ENCODE results near the gene ATP5IF1.

ATP5IF1 gene

DNA sequence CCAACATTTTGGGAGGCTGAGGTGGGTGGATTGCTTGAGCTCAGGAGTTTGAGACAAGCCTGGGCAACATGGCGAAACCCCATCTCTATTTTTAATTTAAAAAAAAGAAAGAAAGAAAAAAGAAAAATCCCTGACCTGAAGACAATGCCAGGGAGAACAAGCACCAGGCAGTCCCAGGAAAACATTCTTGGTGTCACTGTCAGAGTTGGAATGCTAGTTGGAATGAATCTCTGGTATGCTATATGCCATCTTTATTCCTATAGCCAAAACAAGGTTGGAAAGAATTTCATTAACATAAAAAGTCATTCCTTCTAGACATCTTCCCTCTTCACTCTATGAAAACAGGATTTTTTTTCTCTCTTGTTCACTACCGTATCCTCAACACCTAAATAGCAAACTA is 5.9 kb upstream of the ATP5IF1 start:
- H3K4me1 ChIP-seq (ENCODE audit: control insufficient read depth in 1 of 2, insufficient read depth in 1 of 2, low read depth in 1 of 2, low read length in 1 of 2): peaks cover 14 to 25% of the 10 kb centered on the region in 2 experiments
- H3K27me3 ChIP-seq: no peaks in the 10 kb centered on the region
- H3K4me3 ChIP-seq (ENCODE audit: low read depth in 1 of 2, low read length in 1 of 2): no peak overlapping the region
- H3K27ac ChIP-seq: no peak overlapping the region
- no peaks in the 10 kb centered on the region for H3K9me3 ChIP-seq
- H3K36me3 ChIP-seq: peaks cover 33% of the 10 kb centered on the region
- TF ChIP-seq, protein P1, sequence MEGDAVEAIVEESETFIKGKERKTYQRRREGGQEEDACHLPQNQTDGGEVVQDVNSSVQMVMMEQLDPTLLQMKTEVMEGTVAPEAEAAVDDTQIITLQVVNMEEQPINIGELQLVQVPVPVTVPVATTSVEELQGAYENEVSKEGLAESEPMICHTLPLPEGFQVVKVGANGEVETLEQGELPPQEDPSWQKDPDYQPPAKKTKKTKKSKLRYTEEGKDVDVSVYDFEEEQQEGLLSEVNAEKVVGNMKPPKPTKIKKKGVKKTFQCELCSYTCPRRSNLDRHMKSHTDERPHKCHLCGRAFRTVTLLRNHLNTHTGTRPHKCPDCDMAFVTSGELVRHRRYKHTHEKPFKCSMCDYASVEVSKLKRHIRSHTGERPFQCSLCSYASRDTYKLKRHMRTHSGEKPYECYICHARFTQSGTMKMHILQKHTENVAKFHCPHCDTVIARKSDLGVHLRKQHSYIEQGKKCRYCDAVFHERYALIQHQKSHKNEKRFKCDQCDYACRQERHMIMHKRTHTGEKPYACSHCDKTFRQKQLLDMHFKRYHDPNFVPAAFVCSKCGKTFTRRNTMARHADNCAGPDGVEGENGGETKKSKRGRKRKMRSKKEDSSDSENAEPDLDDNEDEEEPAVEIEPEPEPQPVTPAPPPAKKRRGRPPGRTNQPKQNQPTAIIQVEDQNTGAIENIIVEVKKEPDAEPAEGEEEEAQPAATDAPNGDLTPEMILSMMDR (IDR thresholded peaks at IDR 0.05): no peak

DNA sequence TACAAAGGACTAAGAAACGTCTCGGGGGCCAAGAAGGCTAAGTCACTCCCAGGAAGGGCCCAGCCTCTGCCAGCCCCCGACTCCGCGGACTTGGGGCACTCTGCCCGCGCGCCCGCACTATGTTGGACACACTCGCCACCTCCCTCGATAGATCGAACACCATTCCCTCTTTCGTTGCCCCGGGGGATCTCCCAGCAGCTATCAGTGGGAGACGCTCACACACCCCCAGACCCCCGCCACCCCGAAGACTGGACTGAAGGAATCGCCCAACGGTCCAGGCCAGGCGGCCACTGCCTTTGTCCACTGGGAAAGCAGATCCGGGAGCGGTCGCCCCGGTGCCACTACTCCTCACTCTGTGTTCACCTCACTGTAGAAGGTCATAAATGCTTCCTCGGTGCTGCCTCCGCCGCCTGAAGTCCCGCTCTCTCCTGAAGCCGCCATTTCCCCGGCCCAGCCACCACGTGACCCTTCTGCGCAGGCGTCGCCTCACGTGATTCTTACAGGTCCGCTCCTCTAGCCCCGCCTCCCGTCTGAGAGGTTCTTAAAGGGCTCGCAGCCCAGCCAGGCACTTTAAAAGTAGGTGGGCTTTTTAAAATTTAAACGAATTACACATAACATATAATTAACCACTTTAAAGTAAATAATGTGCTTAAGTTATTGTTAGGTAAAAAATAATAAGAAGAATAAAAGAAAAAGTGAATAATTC is 3.2 kb upstream of the ATP5IF1 start, which contains the start of gene DNAJC8:
Gene DNAJC8, minus strand, starts transcription at position 472 of the 706 bp plus-strand sequence. Its CDS starts 31 bp downstream, at position 441.
- H3K36me3 ChIP-seq: peaks cover 13% of the 10 kb centered on the region
- peak within 1 kb of the TSS; percentile 78 to 99 for H3K4me3 ChIP-seq (ENCODE audit: low read depth in 1 of 2, low read length in 1 of 2)
- no peaks in the 10 kb centered on the region for H3K9me3 ChIP-seq
- no peaks in the 10 kb centered on the region for H3K27me3 ChIP-seq
- H3K27ac ChIP-seq: peak within 1 kb of the TSS; percentile 77
- H3K4me1 ChIP-seq (ENCODE audit: control insufficient read depth in 1 of 2, insufficient read depth in 1 of 2, low read depth in 1 of 2, low read length in 1 of 2): peaks cover 35 to 49% of the 10 kb centered on the region in 2 experiments
- TF ChIP-seq, protein P1 (IDR thresholded peaks at IDR 0.05): peak; percentile 33

DNA sequence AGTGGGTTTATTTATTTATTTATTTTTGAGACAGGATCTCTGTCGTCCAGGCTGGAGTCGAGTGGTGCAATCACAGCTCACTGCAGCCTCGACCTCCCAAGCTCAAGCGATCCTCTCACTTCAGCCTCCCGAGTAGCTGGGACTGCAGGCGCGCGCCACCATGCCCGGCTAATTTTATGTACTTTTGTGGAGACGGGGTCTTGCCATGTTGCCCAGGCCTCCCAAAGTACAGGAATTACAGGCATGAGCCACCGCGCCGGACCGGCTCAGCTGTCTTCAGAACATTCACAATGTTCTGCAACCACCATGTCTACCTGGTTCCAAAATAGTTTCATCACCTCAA is 2.7 kb upstream of the ATP5IF1 start:
- Histone ChIP-seq H3K4me1 (ENCODE audit: control insufficient read depth in 1 of 2, insufficient read depth in 1 of 2, low read depth in 1 of 2, low read length in 1 of 2) (peaks cover 35 to 49% of the 10 kb centered on the region in 2 experiments), H3K27me3 (no peaks in the 10 kb centered on the region), H3K9me3 (no peaks in the 10 kb centered on the region), H3K27ac (peak overlapping the region; percentile 77), H3K36me3 (peaks cover 10% of the 10 kb centered on the region), H3K4me3 (ENCODE audit: low read depth in 1 of 2, low read length in 1 of 2) (peak overlapping the region; percentile 78 to 99)
- TF ChIP-seq, protein P1 (IDR thresholded peaks at IDR 0.05): no peak

DNA sequence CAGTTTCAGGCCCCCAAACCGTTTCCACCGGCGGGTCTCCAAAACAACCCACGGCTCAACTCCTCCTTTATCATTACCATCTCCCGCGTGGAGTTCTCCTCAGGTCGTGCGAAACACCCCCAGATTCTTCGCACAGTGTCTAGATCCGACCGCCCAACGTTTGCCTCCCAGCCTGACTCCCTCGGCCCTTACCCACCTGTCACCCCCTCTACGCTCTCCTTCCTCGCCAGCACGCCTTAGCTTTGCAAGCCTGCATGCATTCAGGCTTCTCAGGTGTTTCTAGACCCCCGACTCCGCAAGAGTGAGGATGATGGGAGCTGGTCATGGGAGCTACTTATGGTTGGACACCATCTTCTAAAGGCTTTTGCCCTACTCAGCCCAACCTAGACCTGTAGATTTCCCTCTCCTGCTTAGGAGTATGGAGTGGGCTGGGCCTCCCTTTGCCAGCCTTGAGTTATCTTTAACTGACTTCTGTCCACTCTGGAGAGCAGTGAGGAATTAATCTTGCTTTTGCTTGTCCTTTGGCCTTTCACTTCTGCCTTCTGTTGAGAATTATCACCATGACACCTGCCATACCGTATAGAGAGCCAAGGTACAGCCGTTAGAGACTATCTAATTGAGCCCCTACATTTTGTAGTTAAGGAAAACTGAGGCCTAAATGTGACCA is 865 bp downstream of the ATP5IF1 start:
- Histone ChIP-seq H3K4me3 (ENCODE audit: low read depth in 1 of 2, low read length in 1 of 2) (peak overlapping the region; percentile 74 to 97), H3K27me3 (no peaks in the 10 kb centered on the region), H3K9me3 (no peaks in the 10 kb centered on the region), H3K4me1 (ENCODE audit: control insufficient read depth in 1 of 2, insufficient read depth in 1 of 2, low read depth in 1 of 2, low read length in 1 of 2) (peaks cover 37 to 45% of the 10 kb centered on the region in 2 experiments), H3K36me3 (peaks cover 3% of the 10 kb centered on the region), H3K27ac (peak overlapping the region; percentile 88)
- TF ChIP-seq, protein P1 (IDR thresholded peaks at IDR 0.05): no peak

DNA sequence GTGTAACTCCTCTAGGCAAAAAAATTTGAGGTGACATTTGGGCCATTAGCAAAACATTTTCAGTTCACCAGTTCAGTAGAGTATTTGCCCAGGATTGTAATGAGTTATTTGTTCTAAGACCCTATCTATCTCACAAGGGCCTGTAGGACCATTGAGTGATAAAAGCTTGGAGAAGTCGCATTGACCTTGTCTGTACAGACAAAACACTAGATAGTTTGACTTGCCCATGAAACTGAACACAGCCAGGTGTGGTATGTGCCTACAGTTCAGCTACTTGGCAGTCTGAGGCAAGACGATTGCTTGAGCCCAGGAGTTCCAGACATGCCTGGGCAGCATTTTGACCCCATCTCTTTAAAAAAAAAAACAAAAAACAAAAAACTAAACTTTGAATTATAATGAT is 3.1 kb downstream of the ATP5IF1 start:
- Histone ChIP-seq H3K27me3 (no peaks in the 10 kb centered on the region), H3K36me3 (peaks cover 3% of the 10 kb centered on the region), H3K4me3 (ENCODE audit: low read depth in 1 of 2, low read length in 1 of 2) (no peak overlapping the region), H3K9me3 (no peaks in the 10 kb centered on the region), H3K27ac (no peak overlapping the region), H3K4me1 (ENCODE audit: control insufficient read depth in 1 of 2, insufficient read depth in 1 of 2, low read depth in 1 of 2, low read length in 1 of 2) (peaks cover 47 to 49% of the 10 kb centered on the region in 2 experiments)
- TF ChIP-seq, protein P1 (IDR thresholded peaks at IDR 0.05): no peak

All from neutrophil (primary cell).